ENCODE results near the gene HINT3.

- TF ChIP-seq, protein P1, sequence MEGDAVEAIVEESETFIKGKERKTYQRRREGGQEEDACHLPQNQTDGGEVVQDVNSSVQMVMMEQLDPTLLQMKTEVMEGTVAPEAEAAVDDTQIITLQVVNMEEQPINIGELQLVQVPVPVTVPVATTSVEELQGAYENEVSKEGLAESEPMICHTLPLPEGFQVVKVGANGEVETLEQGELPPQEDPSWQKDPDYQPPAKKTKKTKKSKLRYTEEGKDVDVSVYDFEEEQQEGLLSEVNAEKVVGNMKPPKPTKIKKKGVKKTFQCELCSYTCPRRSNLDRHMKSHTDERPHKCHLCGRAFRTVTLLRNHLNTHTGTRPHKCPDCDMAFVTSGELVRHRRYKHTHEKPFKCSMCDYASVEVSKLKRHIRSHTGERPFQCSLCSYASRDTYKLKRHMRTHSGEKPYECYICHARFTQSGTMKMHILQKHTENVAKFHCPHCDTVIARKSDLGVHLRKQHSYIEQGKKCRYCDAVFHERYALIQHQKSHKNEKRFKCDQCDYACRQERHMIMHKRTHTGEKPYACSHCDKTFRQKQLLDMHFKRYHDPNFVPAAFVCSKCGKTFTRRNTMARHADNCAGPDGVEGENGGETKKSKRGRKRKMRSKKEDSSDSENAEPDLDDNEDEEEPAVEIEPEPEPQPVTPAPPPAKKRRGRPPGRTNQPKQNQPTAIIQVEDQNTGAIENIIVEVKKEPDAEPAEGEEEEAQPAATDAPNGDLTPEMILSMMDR (IDR thresholded peaks at IDR 0.05) = peak in 5 of 6 experiments; percentile 8 to 64 (median 18)
- no peak for TF ChIP-seq POLR2A (IDR thresholded peaks at IDR 0.05)
Measured at GRCh38 chr6:125952764-125953501, 3.6 kb upstream of the HINT3 start.
